Body of pancreas (tissue), 4 donors: ENCODE measurements around the gene GALNTL6. TPM values are rescaled to one million over a fixed set of nuclear protein-coding genes. Genes with fewer than 3 reads are reported as not detected.

Source experiments
- ATAC-seq: fragments of 150-250 bp; one replicate; pipeline ENCODE4 v1.9.1; 2016
- DNase-seq, 4 donors: peaks; one replicate each; pipeline ENCODE4 v3.0.0-alpha.2; 2019
- H3K27ac ChIP-seq, 4 donors: fragments of 200-600 bp; sonication (generic); 1 replicate in 3 of 4; 2 replicates in 1 of 4; pipeline versions ENCODE4 v1.5.1 to v1.6.1; 2016 to 2019; ENCODE audit warnings: mild to moderate bottlenecking in 1 of 4, mixed read lengths in 1 of 4, moderate library complexity in 1 of 4
- H3K27me3 ChIP-seq, 2 donors: fragments of 200-600 bp; sonication (generic); one replicate each; pipeline ENCODE4 v1.6.0; 2016; ENCODE audit warnings: mild to moderate bottlenecking in 1 of 2
- H3K36me3 ChIP-seq, 2 donors: fragments of 200-600 bp; sonication (generic); replicated peaks in 1 of 2; 2 replicates each; pipeline ENCODE4 v1.5.1; 2016; ENCODE audit warnings: low read depth in 2 of 2; ENCODE audit not compliant: insufficient read depth in 1 of 2
- H3K4me1 ChIP-seq: fragments of 200-600 bp; sonication (generic); one replicate; pipeline ENCODE4 v1.6.0; 2016
- H3K4me3 ChIP-seq, 2 donors: fragments of 200-600 bp; sonication (generic); 1 replicate in 1 of 2; 2 replicates in 1 of 2; pipeline ENCODE4 v1.5.1; 2016 to 2019
- H3K9me3 ChIP-seq, 3 donors: fragments of 200-600 bp; sonication (generic); 1 replicate in 2 of 3; 2 replicates in 1 of 3; pipeline ENCODE4 v1.5.1; 2016
- CTCF ChIP-seq, 7 experiments: fragments of 450-650 bp in 4 of 7; fragments of 200-600 bp in 3 of 7; sonication (generic) in 3 of 7; IDR thresholded peaks; one replicate each; pipeline ENCODE4 v1.5.1; 2016 to 2019; ENCODE audit warnings: antibody characterized with exemption in 7 of 7
- POLR2A ChIP-seq, 3 donors: fragments of 450-650 bp; IDR thresholded peaks; one replicate each; pipeline ENCODE4 v1.6.1; 2016; ENCODE audit warnings: antibody characterized with exemption in 3 of 3, mild to moderate bottlenecking in 2 of 3
- WGBS, 2 donors: methylation state at CpG; one replicate each; pipeline ENCODE4 v1.1.5; 2017; 5-methylcytosine and 5-hydroxymethylcytosine counted together
- intact Hi-C: fragments of 100-400 bp; cut with DNase I; formaldehyde crosslinking; loops from one replicate; pipeline ENCODE4 v1.15.1; 2023
- total RNA-seq, 2 donors: library from RNA; depleted of rRNA; stranded (reverse); fragments of >200 nt; gene quantifications; one replicate each; pipeline ENCODE4 v1.1.0, GENCODE V29; 2016

Gene GALNTL6
- total RNA-seq, 2 donors from 2014 or later: 0.26 TPM; not detected in 1

- Histone ChIP-seq H3K27ac (no peak overlapping the region), H3K4me1 (peaks cover 6% of the 10 kb centered on the region), H3K9me3 (no peaks in the 10 kb centered on the region), H3K36me3 (no peaks in the 10 kb centered on the region), H3K27me3 (no peaks in the 10 kb centered on the region), H3K4me3 (no peak overlapping the region)
- DNase-seq (no peak), ATAC-seq (no peak)
- 96 to 100% methylated on average over 2 of the region's 2 CpGs for WGBS, 2 donors
- TF ChIP-seq CTCF (IDR thresholded peaks at IDR 0.05): no peak
- TF ChIP-seq POLR2A (IDR thresholded peaks at IDR 0.05): no peak
- intact Hi-C loops: no loop called here
These were observed 1232.9 kb downstream of the GALNTL6 start for GRCh38 chr4:173046144-173046543.

- no peaks in the 10 kb centered on the region for H3K36me3 ChIP-seq
- ATAC-seq: no peak
- DNase-seq: no peak
- H3K4me3 ChIP-seq: no peak overlapping the region
- TF ChIP-seq CTCF (IDR thresholded peaks at IDR 0.05) (no peak), POLR2A (IDR thresholded peaks at IDR 0.05) (no peak)
- WGBS, 2 donors: 68 to 73% methylated on average over 5 of the region's 5 CpGs
- H3K27me3 ChIP-seq: no peaks in the 10 kb centered on the region
- intact Hi-C loops: no loop called here
- H3K9me3 ChIP-seq: no peaks in the 10 kb centered on the region
- H3K4me1 ChIP-seq: no peaks in the 10 kb centered on the region
- H3K27ac ChIP-seq: no peak overlapping the region
These were observed 1233.6 kb downstream of the GALNTL6 start for GRCh38 chr4:173046818-173047217.

GRCh38 chr4:173051232-173051631 lies 1238.0 kb downstream of the GALNTL6 start:
- Histone ChIP-seq H3K4me1 (peaks cover 4% of the 10 kb centered on the region), H3K9me3 (no peaks in the 10 kb centered on the region), H3K27me3 (no peaks in the 10 kb centered on the region), H3K27ac (no peak overlapping the region), H3K36me3 (no peaks in the 10 kb centered on the region), H3K4me3 (no peak overlapping the region)
- intact Hi-C loops: no loop called here
- ATAC-seq (no peak), DNase-seq (no peak)
- WGBS, 2 donors: 83 to 86% methylated on average over 2 of the region's 2 CpGs
- TF ChIP-seq POLR2A (IDR thresholded peaks at IDR 0.05): no peak
- no peak for TF ChIP-seq CTCF (IDR thresholded peaks at IDR 0.05)

- intact Hi-C loops: no loop called here
- Histone ChIP-seq H3K4me1 (peaks cover 9% of the 10 kb centered on the region), H3K9me3 (no peaks in the 10 kb centered on the region), H3K4me3 (no peak overlapping the region), H3K36me3 (no peaks in the 10 kb centered on the region), H3K27me3 (no peaks in the 10 kb centered on the region), H3K27ac (no peak overlapping the region)
- ATAC-seq (no peak), DNase-seq (no peak)
- 64 to 66% methylated on average over 9 of the region's 9 CpGs for WGBS, 2 donors
- no peak for TF ChIP-seq CTCF (IDR thresholded peaks at IDR 0.05)
- no peak for TF ChIP-seq POLR2A (IDR thresholded peaks at IDR 0.05)
These were observed 1238.5 kb downstream of the GALNTL6 start for GRCh38 chr4:173051716-173052115.

GRCh38 chr4:173052439-173052838 lies 1239.2 kb downstream of the GALNTL6 start:
- H3K4me1 ChIP-seq: peaks cover 16% of the 10 kb centered on the region
- TF ChIP-seq POLR2A (IDR thresholded peaks at IDR 0.05) (no peak), CTCF (IDR thresholded peaks at IDR 0.05) (no peak)

More at GRCh38 chr4:173052439-173052838, 1239.2 kb downstream of the GALNTL6 start:
- no peaks in the 10 kb centered on the region for H3K36me3 ChIP-seq
- intact Hi-C loops: no loop called here
- H3K27me3 ChIP-seq: no peaks in the 10 kb centered on the region
- WGBS, 2 donors: 65 to 100% methylated on average over 2 of the region's 2 CpGs
- DNase-seq: no peak
- ATAC-seq: no peak
- no peaks in the 10 kb centered on the region for H3K9me3 ChIP-seq
- H3K27ac ChIP-seq: no peak overlapping the region
- H3K4me3 ChIP-seq: no peak overlapping the region
